Measurements from ENCODE around the gene ERP44. TPM values are rescaled to one million over a fixed set of nuclear protein-coding genes. Genes with fewer than 3 reads are reported as not detected.
"Not testable (repeated sequence)": the region's sequence is repeated elsewhere in the genome, so short reads cannot be mapped to it uniquely, and the experiment has no call there.

The ERP44 gene
- total and polyA plus RNA-seq, 8 donors, result 1.2 to 32.9 (median 12.0) TPM

DNA sequence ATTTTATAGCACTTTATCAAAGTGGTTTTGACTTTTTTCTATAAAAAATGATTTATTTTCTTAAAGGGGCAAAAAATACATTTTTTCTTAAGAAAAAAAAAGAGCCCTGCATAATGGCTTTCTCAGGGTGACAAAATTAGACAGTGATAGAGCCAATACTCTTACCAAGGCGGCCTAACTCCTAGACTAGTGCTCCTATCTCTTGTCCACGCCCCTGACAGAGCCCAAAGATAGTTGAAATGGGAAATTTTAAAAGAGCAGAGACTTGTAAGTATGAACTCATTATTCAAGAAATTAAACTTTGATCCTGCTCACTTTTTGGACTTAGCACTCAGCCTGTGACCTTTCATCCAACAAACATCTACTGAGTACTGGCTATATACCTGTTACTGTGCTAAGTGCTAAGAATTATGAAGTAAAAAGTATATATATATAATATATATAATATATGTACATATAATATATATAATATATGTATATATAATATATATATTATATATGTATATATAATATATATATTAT, 1.4 kb upstream of the ERP44 start:
- Histone ChIP-seq H3K9me3 (no peaks in the 10 kb centered on the region), H3K27ac (peak overlapping the region in 4 of 5 donors; percentile 88 to 98 (median 94)), H3K27me3 (no peaks in the 10 kb centered on the region), H3K4me1 (peaks cover 27 to 41% (median 36%) of the 10 kb centered on the region in 4 donors), H3K4me3 (peak overlapping the region; percentile 67 to 98 (median 96)), H3K36me3 (peaks cover 9 to 32% (median 23%) of the 10 kb centered on the region in 4 donors)
- peak in 1 of 2 donors; percentile 3 for DNase-seq
- TF ChIP-seq EP300 (IDR thresholded peaks at IDR 0.05) (no peak), POLR2AphosphoS5 (IDR thresholded peaks at IDR 0.05) (no peak), POLR2A (IDR thresholded peaks at IDR 0.05) (no peak)
- TF ChIP-seq, protein P1, sequence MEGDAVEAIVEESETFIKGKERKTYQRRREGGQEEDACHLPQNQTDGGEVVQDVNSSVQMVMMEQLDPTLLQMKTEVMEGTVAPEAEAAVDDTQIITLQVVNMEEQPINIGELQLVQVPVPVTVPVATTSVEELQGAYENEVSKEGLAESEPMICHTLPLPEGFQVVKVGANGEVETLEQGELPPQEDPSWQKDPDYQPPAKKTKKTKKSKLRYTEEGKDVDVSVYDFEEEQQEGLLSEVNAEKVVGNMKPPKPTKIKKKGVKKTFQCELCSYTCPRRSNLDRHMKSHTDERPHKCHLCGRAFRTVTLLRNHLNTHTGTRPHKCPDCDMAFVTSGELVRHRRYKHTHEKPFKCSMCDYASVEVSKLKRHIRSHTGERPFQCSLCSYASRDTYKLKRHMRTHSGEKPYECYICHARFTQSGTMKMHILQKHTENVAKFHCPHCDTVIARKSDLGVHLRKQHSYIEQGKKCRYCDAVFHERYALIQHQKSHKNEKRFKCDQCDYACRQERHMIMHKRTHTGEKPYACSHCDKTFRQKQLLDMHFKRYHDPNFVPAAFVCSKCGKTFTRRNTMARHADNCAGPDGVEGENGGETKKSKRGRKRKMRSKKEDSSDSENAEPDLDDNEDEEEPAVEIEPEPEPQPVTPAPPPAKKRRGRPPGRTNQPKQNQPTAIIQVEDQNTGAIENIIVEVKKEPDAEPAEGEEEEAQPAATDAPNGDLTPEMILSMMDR (IDR thresholded peaks at IDR 0.05), result no peak
- intact Hi-C loops (cut with DNase I; ENCODE audit: low total_unique reads), result no loop called here
- 57 to 66% (median 62%) methylated on average over 2 of the region's 2 CpGs for WGBS, 5 donors

GRCh38 chr9:100099722-100100042, 882 bp upstream of the ERP44 start:
- Histone ChIP-seq H3K4me3 (peak overlapping the region; percentile 67 to 98 (median 96)), H3K27ac (peak overlapping the region; percentile 88 to 98 (median 91)), H3K9me3 (no peaks in the 10 kb centered on the region), H3K36me3 (peaks cover 4 to 27% (median 18%) of the 10 kb centered on the region in 4 donors), H3K27me3 (no peaks in the 10 kb centered on the region), H3K4me1 (peaks cover 27 to 44% (median 40%) of the 10 kb centered on the region in 4 donors)
- no peak for TF ChIP-seq EP300 (IDR thresholded peaks at IDR 0.05)
- no peak for TF ChIP-seq POLR2A (IDR thresholded peaks at IDR 0.05)
- peak in 1 of 3 donors; percentile 9 for TF ChIP-seq POLR2AphosphoS5 (IDR thresholded peaks at IDR 0.05)
- no peak for DNase-seq
- intact Hi-C loops (cut with DNase I; ENCODE audit: low total_unique reads), result no loop called here
- 3 to 8% (median 6%) methylated on average over 9 to 10 of the region's 10 CpGs for WGBS, 5 donors

GRCh38 chr9:100098046-100098886, 534 bp downstream of the ERP44 start:
- peak; percentile 83 to 86 for DNase-seq
- Histone ChIP-seq H3K4me3 (peak overlapping the region; percentile 67 to 98 (median 96)), H3K9me3 (no peaks in the 10 kb centered on the region), H3K27ac (peak overlapping the region; percentile 88 to 98 (median 96)), H3K27me3 (no peaks in the 10 kb centered on the region), H3K36me3 (peaks cover 0 to 18% (median 9%) of the 10 kb centered on the region in 4 donors), H3K4me1 (peaks cover 36 to 57% (median 48%) of the 10 kb centered on the region in 4 donors)
- WGBS, 5 donors, result 1% methylated on average over 29 to 37 of the region's 37 CpGs
- intact Hi-C loops (cut with DNase I; ENCODE audit: low total_unique reads), result no loop called here
- TF ChIP-seq POLR2A (IDR thresholded peaks at IDR 0.05) (no peak), POLR2AphosphoS5 (IDR thresholded peaks at IDR 0.05) (peak in 2 of 3 donors; percentile 47 to 68), EP300 (IDR thresholded peaks at IDR 0.05) (no peak)
- TF ChIP-seq, protein P1 (IDR thresholded peaks at IDR 0.05), result no peak

DNA sequence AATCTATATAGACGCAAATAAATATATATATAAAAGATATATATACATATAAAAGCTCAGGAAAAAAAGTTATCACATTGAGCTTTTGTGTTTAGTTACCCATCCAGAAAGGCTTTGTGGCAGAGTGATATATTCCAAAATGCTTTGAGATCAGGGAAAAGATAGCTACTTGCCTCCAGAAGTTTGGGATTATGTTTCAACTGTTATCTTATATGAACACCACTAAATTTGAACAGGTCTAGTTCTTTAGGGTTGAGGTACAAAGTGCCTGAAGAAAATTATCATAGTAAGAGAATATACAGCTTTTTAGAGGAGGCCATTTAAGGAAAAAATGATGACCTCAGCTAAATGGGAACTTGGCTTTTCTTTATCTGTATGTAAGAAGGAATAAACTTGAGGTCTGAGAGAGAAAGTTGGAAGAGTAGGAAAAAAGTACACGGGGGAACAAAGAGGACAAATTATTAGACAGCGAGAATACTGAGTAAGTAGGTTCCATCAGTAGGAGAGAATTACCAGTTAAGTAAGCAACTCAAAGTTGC, 2.4 kb downstream of the ERP44 start:
- H3K9me3 ChIP-seq, result no peaks in the 10 kb centered on the region
- intact Hi-C loops (cut with DNase I; ENCODE audit: low total_unique reads), result no loop called here
- TF ChIP-seq, protein P1 (IDR thresholded peaks at IDR 0.05), result no peak
- TF ChIP-seq POLR2A (IDR thresholded peaks at IDR 0.05) (no peak), EP300 (IDR thresholded peaks at IDR 0.05) (no peak), POLR2AphosphoS5 (IDR thresholded peaks at IDR 0.05) (no peak)
- H3K36me3 ChIP-seq, result peaks cover 0 to 3% (median 1%) of the 10 kb centered on the region in 4 donors
- peak in 1 of 2 donors; percentile 6 for DNase-seq
- no peaks in the 10 kb centered on the region for H3K27me3 ChIP-seq
- H3K27ac ChIP-seq, result no peak overlapping the region
- H3K4me1 ChIP-seq, result peaks cover 36 to 75% (median 61%) of the 10 kb centered on the region in 4 donors
- WGBS, 5 donors, result 36 to 62% (median 39%) methylated on average over 3 of the region's 3 CpGs
- peak overlapping the region in 1 of 4 donors; percentile 67 for H3K4me3 ChIP-seq

DNA sequence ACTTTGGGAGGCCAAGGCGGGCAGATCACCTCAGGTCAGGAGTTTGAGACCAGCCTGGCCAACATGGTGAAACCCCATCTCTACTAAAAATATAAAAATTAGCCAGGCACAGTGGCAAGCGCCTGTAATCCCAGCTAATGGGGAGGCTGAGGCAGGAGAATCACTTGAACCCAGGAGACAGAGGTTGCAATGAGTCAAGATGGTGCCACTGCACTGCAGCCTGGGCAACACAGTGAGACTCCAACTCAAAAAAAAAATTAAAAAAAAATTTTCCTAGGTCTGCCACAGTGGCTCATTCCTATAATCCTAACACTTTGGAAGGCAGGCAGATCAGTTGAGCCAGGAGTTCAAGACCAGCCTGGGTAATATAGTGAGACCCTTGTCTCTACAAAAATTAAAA, 4.4 kb downstream of the ERP44 start:
- H3K4me3 ChIP-seq; DNase-seq; H3K27me3 ChIP-seq; H3K9me3 ChIP-seq; intact Hi-C loops (cut with DNase I; ENCODE audit: low total_unique reads); H3K36me3 ChIP-seq: not testable (repeated sequence)
- Histone ChIP-seq H3K4me1 (peaks cover 39 to 81% (median 58%) of the 10 kb centered on the region in 4 donors), H3K27ac (peak overlapping the region; percentile 53 to 65 (median 55))
- 73 to 97% (median 88%) methylated on average over 2 of the region's 2 CpGs for WGBS, 5 donors
